SK-N-SH (cell line): ENCODE data around the gene ZFTA.

Source experiments
- PBX3 ChIP-seq: IDR thresholded peaks from 2 replicates; pipeline ENCODE4; 2012
- POLR2AphosphoS5 ChIP-seq: IDR thresholded peaks from 2 replicates; pipeline ENCODE4 v1.6.1; 2012; ENCODE audit warnings: low read depth, low read length
- RAD21 ChIP-seq: IDR thresholded peaks from 2 replicates; pipeline ENCODE4 v1.6.1; 2012; ENCODE audit warnings: mild to moderate bottlenecking, low read length
- RCOR1 ChIP-seq: fragments of 150-350 bp; IDR thresholded peaks from 2 replicates; pipeline ENCODE4 v1.6.1; 2017; ENCODE audit warnings: antibody characterized with exemption, low read length
- RFX5 ChIP-seq: IDR thresholded peaks from 2 replicates; pipeline ENCODE4 v1.6.1; 2012; ENCODE audit warnings: mild to moderate bottlenecking, improper control_type of control experiment, low read length
- TCF12 ChIP-seq: IDR thresholded peaks from 2 replicates; pipeline ENCODE4 v1.4.0; 2012
- USF1 ChIP-seq: IDR thresholded peaks from 2 replicates; pipeline ENCODE4 v1.4.0; 2012; ENCODE audit warnings: low read depth, borderline replicate concordance
- TF ChIP-seq, protein P1 (sequence below): fragments of 200-600 bp; sonication (generic); IDR thresholded peaks from 2 replicates; pipeline ENCODE4 v1.6.1; 2017; ENCODE audit warnings: antibody characterized with exemption, mild to moderate bottlenecking, moderate library complexity

- TF ChIP-seq RAD21: no peak
- TF ChIP-seq, protein P1, sequence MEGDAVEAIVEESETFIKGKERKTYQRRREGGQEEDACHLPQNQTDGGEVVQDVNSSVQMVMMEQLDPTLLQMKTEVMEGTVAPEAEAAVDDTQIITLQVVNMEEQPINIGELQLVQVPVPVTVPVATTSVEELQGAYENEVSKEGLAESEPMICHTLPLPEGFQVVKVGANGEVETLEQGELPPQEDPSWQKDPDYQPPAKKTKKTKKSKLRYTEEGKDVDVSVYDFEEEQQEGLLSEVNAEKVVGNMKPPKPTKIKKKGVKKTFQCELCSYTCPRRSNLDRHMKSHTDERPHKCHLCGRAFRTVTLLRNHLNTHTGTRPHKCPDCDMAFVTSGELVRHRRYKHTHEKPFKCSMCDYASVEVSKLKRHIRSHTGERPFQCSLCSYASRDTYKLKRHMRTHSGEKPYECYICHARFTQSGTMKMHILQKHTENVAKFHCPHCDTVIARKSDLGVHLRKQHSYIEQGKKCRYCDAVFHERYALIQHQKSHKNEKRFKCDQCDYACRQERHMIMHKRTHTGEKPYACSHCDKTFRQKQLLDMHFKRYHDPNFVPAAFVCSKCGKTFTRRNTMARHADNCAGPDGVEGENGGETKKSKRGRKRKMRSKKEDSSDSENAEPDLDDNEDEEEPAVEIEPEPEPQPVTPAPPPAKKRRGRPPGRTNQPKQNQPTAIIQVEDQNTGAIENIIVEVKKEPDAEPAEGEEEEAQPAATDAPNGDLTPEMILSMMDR: no peak
- no peak for TF ChIP-seq POLR2AphosphoS5
- no peak for TF ChIP-seq USF1
- TF ChIP-seq TCF12: no peak
- no peak for TF ChIP-seq RFX5
- no peak for TF ChIP-seq RCOR1
- TF ChIP-seq PBX3: no peak
These were observed 6.6 kb upstream of the ZFTA start for GRCh38 chr11:63775191-63775590.
